ENCODE measurements around the gene CEP131.

Gene CEP131

DNA sequence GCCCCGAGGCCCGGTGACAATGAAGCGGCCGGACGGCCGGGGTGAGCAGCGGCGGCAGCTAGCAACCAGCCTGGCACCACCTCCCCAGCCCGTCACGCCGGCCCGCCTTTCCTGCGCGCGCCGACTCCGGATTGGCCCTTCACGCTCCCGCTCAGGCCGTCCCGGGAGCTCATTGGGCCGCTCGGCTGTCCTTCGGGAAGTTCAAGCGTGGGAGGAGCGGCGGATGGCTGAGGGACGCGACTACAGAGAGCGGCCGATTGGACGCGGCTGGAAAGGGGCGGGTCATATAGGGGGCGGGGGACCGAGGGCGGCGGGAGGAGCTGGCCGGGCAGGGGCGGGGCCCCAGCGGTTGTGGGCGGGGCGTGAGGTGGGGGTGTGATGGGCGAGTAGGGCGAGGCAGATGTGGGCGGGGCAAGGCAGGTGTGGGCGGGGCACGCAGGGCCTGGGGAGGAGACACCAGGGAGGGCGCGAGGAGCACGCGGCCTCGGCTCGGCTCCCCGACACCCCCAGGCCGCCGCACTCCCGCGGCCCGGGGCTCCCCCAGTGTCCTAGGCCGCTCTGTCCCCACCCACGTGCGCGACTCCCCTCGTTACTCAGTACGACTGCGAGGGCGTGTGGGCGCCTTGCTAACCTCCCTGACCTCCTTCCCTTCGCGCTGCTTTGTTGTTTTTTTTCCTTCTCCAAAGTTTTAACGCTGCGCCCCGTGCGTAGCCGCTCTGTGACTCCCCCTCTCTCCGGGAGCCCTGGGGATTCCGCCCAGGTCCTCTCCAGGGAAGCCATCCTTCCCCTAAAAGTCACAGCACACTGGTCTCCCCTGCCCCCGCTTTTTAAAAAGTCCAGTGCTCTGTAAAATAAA lies at the start of gene CEP131:
Gene CEP131 (minus strand): TSS at position 60 of the 856 bp plus-strand sequence. CDS start 2,909 bp downstream, outside the sequence.
- peak; percentile 94 for DNase-seq

DNA sequence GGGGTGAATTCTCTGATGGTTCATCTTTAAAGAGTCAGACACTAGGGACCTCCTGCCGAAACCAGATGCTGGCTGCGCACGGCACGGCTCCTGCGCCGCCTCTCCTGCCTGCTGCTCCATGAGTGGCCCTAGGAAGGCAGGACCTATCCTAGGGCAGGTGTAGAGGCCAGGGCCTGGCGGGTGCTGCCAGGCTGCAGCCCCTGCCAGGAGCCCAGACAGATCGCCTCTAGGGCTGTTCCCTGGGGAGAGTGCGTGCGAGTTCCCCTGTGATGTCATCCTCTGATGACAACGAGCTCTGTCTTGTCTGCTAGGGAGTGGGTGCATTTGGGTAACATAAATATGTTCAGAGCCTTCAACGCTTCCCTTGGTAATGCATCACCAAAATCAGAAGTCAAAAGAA lies 48.5 kb upstream of the CEP131 start:
- no peak for DNase-seq

DNA sequence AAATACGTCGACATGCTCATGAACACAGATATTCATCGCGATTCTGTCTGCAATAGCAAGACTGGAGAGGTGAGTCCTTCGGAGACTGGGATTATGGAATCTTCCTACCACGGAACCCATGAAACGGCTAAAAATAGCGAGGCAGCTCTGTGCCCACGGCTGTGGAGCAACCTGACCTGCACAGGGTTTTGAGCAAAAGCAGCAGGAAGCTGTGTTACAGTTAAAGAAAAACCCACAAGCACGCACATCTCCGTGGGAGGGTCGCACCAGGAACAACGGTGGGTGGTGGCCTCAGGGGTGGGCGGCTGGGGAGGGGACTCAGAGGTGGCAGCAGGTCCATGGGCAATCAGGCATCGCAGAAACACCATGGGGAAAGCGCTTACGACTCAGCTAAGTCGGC lies 47.5 kb upstream of the CEP131 start:
- DNase-seq = no peak

DNA sequence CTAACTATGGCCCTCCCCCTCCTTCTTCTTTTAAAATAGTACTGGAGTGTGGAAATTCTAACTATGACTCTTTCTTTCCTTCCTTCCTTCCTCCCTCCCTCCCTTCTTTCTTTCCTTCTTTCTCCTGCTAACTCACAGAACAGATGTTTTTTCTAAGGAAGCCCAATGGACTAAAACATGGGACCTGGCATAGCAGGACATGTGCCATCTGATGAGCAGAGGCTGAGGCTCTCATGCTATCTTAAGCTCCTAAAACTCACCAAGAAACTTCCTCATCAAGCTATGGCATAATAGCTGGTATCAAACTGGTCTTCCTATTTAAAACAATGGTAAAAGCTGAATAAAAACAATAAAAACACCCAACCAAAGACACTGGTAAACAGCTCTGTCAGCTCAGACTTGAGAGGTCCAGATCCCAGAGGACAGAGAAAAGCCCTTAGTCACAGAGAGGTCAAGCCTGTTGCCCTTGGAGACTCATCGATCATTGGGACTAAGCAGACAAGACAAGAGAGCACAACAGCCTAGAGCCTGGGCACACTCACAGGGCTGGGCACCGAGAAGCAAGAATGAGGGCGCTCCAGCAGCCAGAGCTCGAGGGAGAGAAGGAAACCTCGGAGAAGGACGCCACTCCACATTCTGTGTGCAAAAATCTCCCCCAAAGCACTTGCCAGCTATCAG lies 44.8 kb upstream of the CEP131 start:
- no peak for DNase-seq

DNA sequence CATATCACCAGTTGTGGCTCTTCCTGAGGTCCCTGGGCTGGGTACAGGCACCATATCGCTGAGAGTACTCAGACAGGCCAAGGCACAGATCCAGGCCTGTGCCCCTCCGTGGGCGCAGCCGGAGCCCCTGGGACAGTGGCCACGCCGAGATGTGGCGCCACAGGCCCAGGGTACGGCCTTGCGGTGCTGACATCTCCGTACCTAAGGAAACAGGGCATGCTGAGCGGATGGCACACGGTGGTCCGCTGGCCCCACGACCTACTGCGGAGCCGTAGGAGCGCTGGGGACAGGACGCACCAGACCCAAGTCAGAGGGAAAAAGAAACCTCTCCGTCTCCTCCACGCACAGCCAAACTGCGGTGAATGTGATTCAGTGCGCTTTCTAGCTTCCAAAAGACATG lies 42.8 kb upstream of the CEP131 start:
- no peak for DNase-seq

DNA sequence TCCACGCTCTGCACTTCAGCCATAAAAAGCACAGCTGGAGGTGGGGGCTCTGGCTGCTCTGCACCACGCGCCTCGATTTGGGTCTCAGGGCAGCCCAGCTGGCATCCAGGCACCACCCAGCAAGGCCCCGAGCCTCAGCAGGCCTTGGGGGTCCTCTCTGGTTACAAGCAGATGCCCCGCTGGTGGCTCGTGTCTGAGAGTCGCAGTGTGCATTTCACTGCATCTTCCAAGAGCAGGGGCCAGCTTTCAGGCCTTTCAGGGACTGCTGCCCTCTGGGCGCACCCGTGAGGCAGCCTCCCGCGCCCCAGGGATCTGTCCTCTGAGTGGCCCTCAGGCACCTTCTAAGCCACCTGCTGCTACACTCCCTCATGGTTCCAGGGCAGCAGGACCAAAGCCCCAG lies 41.9 kb upstream of the CEP131 start:
- DNase-seq = no peak

DNA sequence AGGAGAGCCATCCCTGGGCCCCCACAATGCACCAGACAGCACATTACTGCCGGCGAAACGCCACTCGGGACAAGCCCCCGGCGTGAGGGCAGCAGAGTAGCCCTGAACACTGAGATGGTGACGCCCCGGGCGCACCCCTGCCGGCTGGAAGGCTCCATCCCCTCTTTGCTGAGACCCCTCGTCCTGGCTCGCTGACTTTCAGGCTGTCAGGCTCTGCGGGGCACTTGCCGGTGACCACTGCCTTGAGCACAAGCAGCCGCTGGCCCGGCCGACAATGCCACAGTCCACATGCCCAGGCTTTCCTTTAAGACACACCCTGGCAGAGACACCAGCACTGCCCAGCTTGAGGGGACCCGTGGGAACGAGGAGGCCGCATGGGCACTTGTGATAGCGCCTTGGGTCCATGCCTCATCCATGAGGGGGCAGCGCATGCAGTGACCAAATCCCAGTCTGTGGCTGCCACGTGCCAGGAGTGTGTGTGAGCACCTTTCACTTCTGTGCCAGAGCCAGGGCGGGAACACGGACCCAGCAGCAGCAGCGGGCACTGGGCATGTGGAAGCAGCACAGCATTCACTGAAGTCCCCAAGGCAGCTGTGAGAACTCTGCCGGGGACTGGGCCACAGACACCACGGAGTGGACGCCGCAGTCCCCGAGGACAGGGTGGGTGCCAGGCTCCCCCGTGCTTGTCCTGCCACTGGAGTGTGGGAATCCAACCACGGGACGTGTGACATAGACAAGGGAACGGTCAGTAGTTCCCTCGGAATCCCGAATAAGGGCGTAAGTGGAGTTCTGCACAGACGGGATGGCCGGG lies 40.8 kb upstream of the CEP131 start:
- no peak for DNase-seq

DNA sequence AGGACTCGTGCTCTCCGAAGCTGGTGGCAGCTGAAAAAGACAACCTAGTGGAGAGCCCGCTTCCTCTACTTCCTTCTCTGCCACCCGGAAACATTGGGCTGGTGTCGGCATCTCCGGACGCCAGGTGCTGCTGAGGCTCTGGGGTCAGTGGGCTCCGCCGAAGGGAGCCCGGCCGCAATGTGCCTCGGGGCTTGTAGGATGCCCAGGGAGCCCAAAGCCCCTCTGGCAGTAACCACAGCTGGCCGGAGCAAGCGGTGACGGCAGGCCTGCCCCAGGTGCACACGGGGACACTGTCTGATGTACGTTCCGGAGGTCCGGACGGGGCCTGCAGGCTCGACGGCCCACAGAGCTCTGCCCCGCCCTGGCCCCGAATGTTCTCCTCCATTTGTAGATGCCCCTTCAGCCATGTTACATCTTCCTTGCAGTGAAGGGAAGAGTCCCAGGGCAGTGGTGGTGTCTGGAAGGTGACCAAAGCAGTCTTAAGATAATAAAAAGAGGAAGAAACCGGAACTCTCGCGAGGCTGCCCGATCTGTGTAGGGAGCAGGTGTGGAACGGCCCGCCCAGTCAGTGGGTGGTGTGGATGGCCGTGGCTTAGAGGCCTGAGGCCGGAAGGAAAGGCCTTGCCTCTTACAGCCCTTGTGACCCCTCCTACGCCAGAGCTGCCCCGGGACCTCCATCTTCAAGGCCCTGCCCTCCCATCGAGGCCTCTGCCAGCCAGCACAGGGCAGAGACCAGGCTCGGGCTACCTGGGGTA lies 39.0 kb upstream of the CEP131 start:
- no peak for DNase-seq

DNA sequence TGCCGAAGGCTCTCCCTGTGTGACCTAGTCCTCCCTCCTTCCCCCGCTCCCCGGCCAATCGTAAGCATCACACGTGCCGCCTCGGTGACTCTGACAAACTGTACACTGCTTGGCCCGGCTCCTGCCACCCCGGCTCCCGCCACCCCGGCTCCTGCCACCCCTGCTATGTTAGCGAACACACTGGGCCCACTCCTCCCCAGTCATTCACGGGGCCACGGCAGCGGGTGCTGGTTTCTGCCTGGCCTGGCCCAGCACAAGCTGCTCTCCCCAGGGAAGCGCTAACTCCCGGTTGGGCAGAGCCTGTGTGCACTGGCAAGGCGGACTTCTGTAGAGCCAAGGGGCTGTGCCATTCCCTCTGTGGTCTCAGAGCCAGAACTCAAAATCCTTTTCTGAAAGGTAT lies 38.3 kb upstream of the CEP131 start:
- no peak for DNase-seq

DNA sequence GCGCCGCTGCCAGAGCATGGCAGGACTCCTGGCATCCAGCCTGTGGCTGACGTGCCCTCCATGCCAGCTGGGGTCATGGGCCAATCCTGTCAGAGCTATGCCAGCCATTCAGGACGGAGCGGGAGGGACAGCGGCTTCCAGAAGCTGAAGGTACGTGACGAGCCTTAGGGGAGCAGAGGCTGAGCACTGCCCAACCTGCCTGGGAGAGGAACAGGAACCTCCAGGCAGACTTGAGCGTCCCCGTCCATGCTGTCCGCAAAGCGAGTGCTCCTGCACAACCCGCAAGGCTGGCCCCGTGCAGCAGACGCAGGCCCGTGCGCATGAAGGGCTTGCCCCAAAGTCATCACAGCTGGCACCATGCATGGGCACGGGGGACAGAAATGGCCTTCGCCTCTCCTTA lies 37.9 kb upstream of the CEP131 start:
- DNase-seq = no peak

DNA sequence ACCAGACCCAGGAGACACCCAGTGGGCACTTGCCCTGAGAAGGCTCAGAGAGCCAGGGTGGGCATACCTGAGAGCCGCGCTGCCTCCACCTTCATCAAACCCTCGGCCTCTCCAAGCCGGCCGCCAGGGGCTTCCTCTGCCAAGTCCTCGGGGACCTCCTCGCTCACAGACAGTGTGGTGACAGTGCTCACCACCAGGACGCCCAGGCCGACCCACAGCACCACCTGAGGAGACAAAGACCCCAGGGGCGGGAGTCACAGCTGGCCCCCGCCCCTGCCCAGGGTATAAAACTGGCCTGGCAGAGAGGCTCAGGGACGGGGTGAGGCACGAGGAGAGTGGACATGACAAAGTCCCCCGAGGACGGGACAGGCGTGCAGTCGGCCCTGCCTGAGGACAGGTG lies 37.4 kb upstream of the CEP131 start:
- DNase-seq = no peak

DNA sequence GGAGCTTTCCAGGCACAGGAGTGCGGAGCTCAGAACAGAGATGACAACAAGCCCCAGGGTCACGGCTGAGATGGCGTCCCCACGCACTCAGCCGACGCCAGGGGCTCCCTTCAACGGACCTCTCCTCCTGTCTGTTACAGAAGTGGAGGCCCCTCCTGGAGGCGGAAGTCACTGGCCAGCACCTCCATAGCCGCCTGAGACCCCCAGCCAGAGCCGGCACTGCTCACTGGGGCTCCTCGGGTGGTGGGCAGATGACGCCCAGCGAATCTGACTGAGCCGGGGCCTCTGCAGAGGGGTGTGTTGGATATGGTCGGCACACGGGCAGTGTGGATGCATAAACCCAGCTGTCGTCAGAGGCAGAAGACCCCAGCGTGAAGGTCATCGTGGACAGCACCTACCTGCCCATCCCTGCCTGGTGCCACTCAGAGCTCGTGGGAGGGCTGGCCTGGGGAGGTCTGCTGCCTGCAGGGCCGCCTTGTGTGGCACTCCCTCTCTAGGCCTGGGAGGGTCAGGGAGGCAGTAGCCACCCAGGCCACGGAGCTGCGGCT lies 36.4 kb upstream of the CEP131 start:
- no peak for DNase-seq

DNA sequence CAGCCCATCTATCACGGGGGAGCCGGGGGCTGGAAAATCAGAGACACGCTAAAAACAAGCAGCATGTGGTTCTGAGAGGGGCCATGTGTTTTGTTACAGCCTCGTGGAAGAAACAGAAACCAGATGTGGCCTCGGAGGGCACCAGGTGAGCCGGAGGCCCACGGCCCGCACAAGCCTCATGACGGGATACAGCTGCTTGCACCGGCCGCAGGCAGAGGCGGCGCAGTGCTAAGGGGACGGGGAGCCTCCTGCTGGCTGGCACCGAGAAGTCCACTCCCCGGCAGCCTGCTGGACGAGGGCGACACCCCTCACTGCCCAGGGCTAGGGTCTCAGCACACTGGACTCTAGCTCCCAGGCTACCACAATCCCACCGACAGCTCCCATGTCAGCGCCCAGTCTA lies 35.5 kb upstream of the CEP131 start:
- no peak for DNase-seq

DNA sequence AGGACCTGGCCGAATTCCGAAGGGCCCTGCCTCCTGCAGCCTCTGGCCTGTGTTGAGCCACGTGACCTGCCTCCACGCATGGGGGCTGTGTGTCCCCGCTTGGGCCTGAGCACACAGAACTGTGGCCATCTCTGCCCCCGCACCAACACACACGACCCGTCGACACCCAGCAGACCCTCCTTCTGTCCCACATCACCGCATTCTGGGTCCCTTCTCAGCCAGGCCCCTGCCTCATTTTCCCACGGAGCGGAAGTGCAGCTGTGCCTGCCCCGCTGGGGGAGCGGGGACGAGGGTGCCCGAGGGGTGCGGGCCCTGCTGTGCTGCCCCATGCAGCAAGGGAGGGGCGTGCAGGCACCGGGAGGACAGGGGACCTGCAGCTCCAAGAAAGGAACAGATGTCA lies 34.8 kb upstream of the CEP131 start:
- no peak for DNase-seq

DNA sequence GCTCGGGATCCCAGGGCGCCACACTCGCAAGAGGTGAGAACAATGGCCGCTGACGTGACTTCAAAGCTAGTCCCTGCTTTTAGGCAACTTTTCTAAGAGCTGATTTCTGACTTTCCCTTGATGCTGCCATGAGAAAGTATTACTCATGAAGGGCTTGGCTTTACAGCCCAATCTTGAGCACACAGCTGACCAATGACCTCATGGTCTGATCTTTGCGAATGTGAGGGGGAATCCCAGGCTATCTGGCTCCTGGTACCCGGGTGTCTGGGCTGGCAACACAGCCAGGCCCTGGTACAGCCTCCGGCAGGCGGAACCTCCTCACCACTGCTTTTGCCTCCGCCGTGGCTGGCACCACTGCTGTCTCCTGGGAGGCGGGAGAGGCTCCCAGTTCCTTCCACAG lies 33.9 kb upstream of the CEP131 start:
- no peak for DNase-seq

DNA sequence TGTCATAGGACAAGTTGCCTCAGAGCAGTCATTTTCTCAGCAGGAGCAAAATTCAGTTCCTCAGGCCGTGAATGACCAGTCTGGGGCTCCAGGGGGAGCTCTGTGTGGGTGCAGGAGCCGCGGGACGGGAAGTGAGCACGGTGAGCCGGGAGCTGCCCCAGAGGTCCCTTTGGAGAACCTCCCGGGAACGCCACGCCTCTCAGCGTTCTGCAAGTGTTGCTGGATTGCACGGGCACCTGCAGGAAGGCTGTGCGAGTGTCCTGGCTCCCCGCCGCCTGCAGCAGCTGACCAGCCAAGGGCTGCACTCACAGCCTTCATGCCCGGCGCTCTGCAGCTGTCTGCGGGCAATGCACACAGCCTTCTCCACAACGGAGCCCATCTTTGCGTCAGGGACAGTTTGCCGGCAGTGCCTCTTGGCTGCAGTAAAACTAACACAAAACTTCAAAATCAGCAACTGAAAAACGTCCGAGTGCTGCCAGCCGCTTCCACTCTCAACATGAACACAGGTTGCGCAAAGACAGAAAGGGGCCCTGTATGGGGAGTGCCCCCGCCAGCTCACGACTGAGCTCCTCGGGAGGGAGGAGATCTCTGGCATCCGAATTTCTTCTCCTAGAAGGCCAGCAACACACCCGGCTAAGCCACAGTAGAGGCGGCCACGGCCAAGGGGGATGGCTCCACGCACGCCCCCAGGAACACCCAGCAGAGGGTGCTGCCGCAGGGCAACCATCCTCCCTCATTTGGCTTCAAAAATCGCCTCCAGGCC lies 32.4 kb upstream of the CEP131 start:
- peak; percentile 62 for DNase-seq

DNA sequence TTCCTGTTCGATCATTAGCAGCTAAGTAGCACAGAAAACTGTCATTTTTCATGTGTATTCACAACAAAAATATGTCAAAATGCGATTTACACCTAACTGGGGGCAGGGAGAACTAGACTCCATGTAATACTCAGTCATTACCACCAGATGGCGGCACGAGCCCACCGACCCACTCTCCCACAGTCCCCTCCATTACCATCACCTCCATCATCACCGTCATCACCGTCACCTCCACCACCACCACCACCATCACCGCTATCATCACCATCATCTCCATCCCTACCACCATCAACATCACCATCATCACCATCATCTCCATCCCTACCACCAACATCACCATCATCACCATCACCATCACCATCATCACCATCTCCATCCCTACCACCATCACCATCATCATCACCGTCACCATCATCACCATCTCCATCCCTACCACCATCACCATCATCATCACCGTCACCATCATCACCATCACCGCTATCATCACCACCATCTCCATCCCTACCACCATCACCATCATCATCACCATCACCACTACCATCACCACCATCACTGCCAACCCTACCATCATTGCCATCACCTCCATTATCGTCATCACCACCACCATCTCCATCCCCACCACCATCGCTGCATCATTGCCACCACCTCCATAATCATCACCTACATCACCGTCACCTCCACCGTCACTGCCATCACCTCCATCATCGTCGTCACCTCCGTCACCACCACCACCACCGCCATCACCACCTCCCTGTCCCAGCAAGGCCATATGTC lies 30.8 kb upstream of the CEP131 start:
- DNase-seq = peak; percentile 23

DNA sequence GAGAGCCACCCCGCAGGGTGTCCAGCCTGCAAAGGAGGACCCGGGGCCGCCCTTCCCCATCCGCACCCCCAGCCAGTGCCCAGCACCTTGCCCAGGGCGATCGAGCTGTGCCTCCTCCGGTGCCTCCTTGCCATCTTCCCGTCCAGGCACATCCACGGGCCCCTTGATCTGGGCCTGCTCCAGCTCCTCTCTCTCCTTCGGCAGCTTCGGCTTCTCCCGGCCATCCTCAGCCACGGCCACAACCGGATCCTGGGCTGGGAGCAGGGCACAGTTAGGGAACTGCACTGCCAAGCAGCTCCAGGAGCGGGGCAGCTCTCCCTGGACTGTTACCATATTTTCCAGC lies 30.2 kb upstream of the CEP131 start:
- no peak for DNase-seq

DNA sequence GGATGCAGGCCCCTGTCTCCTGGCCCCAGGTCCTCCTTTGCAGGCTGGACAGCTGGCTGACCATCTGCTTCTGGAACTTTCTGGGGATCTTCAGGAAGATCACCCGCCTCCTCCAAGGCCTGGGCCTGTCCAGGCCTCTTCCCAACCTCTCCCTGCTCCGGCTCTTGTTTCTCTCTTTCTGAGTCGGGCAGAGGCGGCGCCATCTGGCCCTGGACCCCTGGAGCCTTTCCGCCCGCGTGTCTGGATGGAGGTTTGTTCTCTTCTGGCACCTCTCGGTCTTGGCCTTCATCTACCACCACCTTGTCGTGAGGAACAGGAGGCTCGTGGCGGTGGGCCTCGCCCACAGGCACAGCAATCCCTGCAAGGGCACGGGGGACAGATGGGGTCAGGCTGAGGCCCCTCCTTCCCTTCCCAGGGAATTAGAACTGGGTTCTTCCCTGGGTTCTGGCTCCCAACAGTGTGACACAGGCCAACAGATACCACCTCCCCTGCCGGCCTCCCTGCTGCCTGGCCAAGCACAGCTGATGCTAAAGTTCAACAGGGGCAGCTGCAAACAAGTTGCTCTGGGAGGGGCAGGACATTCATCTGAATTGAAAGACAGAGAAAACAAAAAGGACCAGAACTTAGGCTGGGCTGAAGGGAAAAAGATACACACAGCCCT lies 29.7 kb upstream of the CEP131 start:
- no peak for DNase-seq

DNA sequence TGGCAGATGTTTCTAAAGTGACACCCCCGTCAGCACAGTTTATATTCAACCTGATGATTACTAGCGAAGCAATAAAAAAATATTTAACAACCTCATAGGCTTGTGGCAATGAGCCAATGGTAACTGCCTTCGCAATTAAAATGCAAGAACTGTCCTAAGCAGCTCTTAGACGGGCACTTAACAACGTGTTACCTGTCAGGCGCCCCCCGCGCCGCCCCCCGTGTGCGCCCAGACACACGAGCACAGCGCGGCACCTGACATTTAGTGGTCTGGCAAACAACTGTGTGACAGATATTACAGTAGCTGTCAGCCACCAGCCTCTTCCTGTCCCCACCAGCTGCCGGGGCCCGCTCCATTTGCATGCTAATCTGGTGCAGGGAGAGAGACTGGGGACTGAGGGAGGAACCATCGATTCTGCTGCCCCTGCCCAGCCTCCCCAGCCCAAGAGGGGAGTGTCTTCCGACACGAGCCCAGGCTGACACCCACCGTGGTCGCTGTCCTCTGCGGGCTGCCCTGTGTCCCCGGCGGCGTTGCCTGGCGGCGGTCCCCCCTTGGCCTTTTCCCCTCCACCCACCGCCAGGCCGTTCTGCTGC lies 29.0 kb upstream of the CEP131 start:
- DNase-seq = peak; percentile 62

Data from NCI-H526 treated with DMSO at 0.1 percent for 48 hours (cell line).